NCI-H524 treated with DMSO at 0.1 percent for 48 hours (cell line): ENCODE data around the gene FGFR2.
A peak's percentile ranks its signal among the peaks of the same experiment; 100 is the strongest.
"Not testable (repeated sequence)": the region's sequence is repeated elsewhere in the genome, so short reads cannot be mapped to it uniquely, and the experiment has no call there.

Source experiments
- DNase-seq: peaks from one replicate; lab custom pipeline; 2025; lab: John Stamatoyannopoulos, UW

The FGFR2 gene

DNA sequence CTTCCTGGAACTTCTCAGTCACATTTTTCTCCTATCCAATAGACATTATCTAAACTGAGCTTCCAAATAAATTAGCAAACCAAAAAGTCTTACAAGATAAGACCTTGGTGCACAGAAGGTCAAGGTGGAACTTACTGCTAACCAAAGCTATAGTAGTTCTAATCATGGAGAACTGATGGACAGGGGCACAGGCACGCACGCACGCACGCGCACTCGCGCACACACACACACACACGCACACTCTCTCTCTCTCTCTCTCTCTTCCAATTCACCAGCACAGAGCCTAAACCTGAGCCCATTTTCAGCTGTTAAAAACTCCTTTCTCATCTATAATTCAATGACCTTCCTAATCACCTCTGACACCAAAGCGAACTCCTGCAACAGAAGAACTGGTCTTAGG is 7.5 kb downstream of the FGFR2 start:
- no peak for DNase-seq

- no peak for DNase-seq
Measured at GRCh38 chr10:121589553-121589952, 8.7 kb downstream of the FGFR2 start.

- no peak for DNase-seq
Measured at GRCh38 chr10:121583857-121584256, 14.4 kb downstream of the FGFR2 start.

DNA sequence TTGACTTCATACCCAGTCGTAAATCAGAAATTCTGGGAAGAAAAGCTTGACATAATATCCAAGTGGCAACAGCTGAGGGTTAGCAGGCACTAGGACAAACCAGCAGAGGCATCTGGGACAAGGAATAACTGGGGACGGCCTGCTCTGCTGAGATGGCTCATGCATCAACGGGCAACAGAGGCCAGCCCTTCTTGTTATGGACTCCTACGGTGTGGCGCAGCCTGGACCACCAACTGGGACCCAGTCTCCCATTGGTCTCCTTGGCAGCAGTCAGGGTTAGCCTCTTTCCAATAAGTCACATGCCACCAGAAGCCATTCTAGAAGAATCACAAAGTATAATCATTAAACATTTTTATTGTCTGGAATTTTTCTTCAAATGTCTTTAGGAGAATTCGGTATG is 15.0 kb downstream of the FGFR2 start:
- DNase-seq: no peak

DNA sequence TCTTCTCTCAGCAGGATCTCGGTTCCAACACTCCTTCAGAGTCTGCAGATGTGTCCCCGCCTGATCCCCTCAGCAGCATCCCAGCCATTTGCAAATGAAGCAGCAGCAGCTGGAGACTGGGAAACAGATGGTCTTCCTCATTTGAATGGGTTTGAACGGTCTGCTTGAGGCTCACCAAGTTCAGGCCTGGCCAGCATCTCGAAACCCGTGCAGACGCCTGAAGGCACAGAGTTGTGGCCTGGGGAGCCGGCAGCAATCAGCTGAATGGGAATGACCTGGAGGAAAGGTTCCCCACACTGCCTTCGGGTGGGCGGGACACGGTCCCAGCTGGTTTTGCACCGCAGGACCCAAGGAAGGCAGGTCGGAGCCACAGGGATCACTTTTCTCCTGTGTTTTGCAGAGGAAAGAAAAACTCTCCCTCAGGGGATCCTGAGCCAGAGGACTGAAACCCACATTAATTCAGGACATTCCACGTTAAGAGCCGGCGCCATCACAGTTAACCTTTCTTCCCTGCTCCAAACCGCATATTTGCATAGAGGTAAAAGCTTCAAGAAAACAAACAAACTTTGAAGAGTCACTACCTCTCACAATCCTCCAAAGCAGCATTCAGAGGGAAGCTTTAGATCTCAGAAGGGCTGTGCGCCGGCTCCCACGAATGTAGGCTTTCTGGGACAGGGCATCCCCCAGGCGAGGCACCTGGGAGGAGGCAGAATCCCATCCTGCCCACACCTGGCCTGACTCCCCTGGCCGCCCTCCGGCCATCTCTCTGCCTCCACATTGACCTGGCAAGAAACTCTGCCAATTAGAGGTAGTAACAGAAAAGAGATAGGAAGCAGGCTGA is 17.7 kb downstream of the FGFR2 start:
- peak; percentile 46 for DNase-seq

DNA sequence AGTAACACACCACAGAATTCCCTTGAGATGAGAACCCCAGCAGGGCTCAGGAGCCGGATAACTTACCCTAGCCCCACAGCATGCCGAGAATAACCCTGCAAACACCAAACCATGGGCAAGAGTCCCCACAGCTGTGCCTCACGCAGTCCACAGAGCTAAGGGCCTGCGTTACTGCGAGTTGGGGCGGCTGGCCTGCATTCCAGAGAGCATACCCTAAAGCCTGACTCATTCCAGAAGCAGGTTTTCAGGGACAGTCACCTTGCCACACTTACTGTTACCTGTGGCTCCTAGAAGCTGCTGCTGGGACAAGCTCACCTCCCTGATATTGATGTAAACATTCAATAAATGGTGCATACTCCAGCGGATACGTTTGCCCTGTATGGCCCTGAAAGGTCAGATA is 18.6 kb downstream of the FGFR2 start:
- DNase-seq: no peak

DNA sequence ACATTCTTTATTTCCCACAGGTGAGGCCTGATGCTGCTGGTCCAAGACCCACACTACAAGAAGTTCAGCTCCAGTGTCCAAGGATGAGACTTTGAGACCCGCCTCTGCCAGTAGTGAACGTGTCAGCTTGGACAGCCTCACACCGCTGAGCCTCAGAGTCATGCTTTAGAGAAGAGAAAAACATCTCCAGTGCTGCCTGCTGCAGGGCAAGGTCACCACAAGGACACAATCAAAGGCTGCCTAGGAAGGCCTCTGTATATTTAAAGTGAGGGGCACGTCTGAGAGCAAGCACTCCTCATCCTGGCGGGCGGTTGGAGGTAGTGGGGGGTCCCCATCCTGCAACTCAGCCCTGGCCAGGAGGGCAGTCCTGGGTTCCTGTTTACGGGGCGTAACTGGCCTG is 19.3 kb downstream of the FGFR2 start:
- no peak for DNase-seq

- DNase-seq: no peak
Measured at GRCh38 chr10:121578298-121578697, 19.9 kb downstream of the FGFR2 start.

GRCh38 chr10:121577568-121577967 is 20.7 kb downstream of the FGFR2 start:
- no peak for DNase-seq

GRCh38 chr10:121576139-121576538 is 22.1 kb downstream of the FGFR2 start:
- DNase-seq: no peak

DNA sequence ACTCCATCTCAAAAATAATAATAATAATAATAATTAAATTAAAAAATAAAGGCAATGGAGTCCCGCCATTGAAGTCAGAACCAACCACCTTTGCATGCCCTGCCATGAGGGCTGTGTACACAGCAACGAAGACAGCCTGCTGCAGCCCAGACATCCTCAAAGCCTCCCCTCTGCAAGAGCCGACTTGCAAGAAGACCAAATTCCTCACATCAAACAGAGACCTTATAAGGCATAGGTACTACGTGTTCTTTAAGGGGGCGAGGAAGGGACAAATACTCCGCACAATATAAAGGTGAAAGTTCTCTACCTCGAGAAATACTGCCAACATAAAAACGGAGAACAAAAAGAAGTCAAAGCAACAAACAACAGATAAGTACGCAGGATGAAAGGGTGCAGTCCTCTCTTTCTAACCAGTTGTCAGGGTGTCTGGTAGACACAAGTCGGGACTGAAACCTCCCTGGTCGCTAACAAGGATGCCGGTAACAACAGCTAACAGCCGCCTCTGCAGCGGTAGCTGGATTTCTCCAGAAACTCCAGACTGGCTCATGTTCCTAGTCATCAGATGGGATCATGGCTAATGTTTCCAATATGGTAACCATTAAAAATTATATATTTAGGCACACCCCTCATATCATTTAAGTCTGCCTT is 23.6 kb downstream of the FGFR2 start:
- DNase-seq: no peak

- DNase-seq: no peak
Measured at GRCh38 chr10:121573538-121573941, 24.7 kb downstream of the FGFR2 start.

GRCh38 chr10:121572859-121573537 is 25.2 kb downstream of the FGFR2 start:
- DNase-seq: no peak

DNA sequence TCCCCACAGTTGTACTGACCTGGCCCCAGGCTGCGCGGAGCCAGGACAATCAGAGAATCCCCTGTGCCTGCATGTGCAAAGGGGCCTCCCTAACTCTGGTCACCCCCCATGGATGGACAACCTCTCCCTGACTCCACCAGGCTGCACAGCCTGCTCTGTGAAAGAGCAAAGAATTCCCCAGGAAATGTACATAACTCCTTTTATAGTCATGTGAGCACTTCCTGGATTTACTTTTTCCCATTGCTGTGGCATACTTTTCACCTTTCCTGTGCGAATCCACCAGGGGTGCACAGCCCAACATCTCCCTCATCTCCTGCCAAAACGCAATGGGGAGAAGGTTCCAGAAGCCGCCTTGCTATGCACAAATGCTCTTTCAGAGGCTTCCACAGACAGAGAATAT is 27.9 kb downstream of the FGFR2 start:
- DNase-seq: no peak

- no peak for DNase-seq
Measured at GRCh38 chr10:121568275-121568674, 30.0 kb downstream of the FGFR2 start.

DNA sequence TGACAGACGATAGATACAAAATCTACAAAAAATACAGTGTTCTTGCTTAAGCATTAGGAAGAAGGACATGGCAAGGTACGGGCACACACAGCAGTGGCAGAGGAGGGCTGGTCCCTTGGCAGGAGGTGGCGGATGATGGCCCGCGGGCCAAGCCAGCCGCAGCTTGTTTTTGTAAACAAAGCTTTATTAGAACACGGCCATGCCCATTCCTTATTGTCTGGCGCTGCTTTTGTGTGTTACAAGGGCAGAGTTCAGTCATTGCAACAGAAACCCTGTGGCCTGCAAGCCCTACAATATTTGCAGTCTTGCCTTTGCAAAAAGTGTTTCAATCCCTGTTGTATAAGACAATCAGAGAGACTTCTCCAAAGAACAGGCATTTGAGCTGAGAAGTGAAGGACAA is 30.7 kb downstream of the FGFR2 start:
- no peak for DNase-seq

GRCh38 chr10:121566755-121567154 is 31.5 kb downstream of the FGFR2 start:
- DNase-seq: no peak

GRCh38 chr10:121559326-121560026 is 38.8 kb downstream of the FGFR2 start:
- peak; percentile 66 for DNase-seq

- no peak for DNase-seq
Measured at GRCh38 chr10:121558238-121558637, 40.0 kb downstream of the FGFR2 start.

DNA sequence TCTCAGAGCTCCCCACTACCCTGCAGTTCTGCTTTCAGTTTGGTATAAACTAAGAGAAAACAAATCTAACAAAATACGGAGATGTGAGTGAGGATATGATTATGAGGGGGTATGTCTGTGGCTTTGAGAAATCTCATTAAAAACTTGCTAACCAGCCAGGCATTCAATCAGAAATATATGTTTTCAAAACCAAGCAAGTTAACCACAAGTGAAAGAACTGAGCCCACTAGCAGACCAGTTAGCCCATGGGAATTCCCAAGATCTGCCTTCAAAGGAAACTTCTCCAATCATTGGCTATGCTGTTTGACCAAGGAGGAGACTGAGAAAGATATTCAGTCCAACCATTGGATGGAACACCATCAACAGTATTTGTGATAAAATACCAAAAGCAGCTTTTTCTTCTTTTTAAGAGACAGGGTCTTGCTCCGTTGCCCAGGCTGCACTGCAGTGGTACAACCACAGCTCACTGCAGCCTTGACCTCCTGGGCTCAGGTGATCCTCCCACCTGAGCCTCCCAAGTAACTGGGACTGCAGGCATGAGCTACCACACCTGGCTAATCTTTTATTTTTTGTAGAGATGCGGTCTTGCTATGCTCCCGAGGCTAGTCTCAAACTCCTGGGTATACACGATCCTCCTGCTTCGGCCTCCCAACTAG is 41.2 kb downstream of the FGFR2 start:
- DNase-seq: no peak

GRCh38 chr10:121556455-121556854 is 41.8 kb downstream of the FGFR2 start:
- DNase-seq: no peak

- not testable (repeated sequence) for DNase-seq
Measured at GRCh38 chr10:121554916-121555315, 43.3 kb downstream of the FGFR2 start.
